Neural progenitor cell (in vitro differentiated cells): ENCODE data around the gene CENPVL3. TPM values are rescaled to one million over a fixed set of nuclear protein-coding genes. Genes with fewer than 3 reads are reported as not detected.
A peak's percentile ranks its signal among the peaks of the same experiment; 100 is the strongest.

Source experiments
- DNase-seq: peaks from one replicate; pipeline ENCODE4 v3.0.0-alpha.2; 2016; ENCODE audit warnings: low spot score
- H2AFZ ChIP-seq: fragments of 200-600 bp; sonication (generic); replicated peaks from 2 replicates; pipeline ENCODE4 v1.6.1; 2016; ENCODE audit warnings: antibody characterized with exemption
- H3F3A ChIP-seq: fragments of 200-600 bp; sonication (generic); 2 replicates; pipeline ENCODE4 v1.6.1; 2016; ENCODE audit warnings: antibody characterized with exemption, low read depth
- H3K27ac ChIP-seq: fragments of 200-600 bp; sonication (generic); 2 replicates; pipeline ENCODE4 v1.5.1; 2016; ENCODE audit warnings: mild to moderate bottlenecking
- H3K27me3 ChIP-seq: fragments of 200-600 bp; sonication (generic); 2 replicates; pipeline ENCODE4 v1.6.1; 2016; ENCODE audit warnings: mild to moderate bottlenecking, moderate library complexity
- H3K36me3 ChIP-seq: fragments of 200-600 bp; sonication (generic); 2 replicates; pipeline ENCODE4 v1.5.1; 2016
- H3K4me1 ChIP-seq: fragments of 200-600 bp; sonication (generic); 2 replicates; pipeline ENCODE4 v1.6.1; 2016; ENCODE audit warnings: mixed run types
- H3K4me2 ChIP-seq: fragments of 200-600 bp; sonication (generic); 2 replicates; pipeline ENCODE4 v1.6.1; 2016
- H3K4me3 ChIP-seq: fragments of 200-600 bp; sonication (generic); 2 replicates; pipeline ENCODE4 v1.5.1; 2016
- H3K79me2 ChIP-seq: fragments of 200-600 bp; sonication (generic); 2 replicates; pipeline ENCODE4 v1.6.1; 2016; ENCODE audit warnings: low read depth
- H3K9ac ChIP-seq: fragments of 200-600 bp; sonication (generic); 2 replicates; pipeline ENCODE4 v1.6.1; 2016
- H3K9me3 ChIP-seq: fragments of 200-600 bp; sonication (generic); 2 replicates; pipeline ENCODE4 v1.5.1; 2016; ENCODE audit warnings: low read depth
- H4K20me1 ChIP-seq: fragments of 200-600 bp; sonication (generic); 2 replicates; pipeline ENCODE4 v1.6.1; 2016; ENCODE audit warnings: low read depth
- H3K27ac Mint-ChIP-seq: 3 replicates; pipeline ENCODE4 v1.8.0; 2021; ENCODE audit warnings: mixed read lengths
- H3K27me3 Mint-ChIP-seq: 2 replicates; pipeline ENCODE4 v1.8.0; 2022; ENCODE audit warnings: low read depth, mild to moderate bottlenecking, inconsistent platforms, moderate library complexity, mixed read lengths; ENCODE audit not compliant: insufficient read depth
- H3K36me3 Mint-ChIP-seq: 3 replicates; pipeline ENCODE4 v1.8.0; 2021; ENCODE audit warnings: mixed read lengths
- H3K4me1 Mint-ChIP-seq: 3 replicates; pipeline ENCODE4 v1.8.0; 2021; ENCODE audit warnings: mixed read lengths
- H3K4me3 Mint-ChIP-seq: 3 replicates; pipeline ENCODE4 v1.8.0; 2021; ENCODE audit warnings: mild to moderate bottlenecking, moderate library complexity, mixed read lengths
- H3K9me3 Mint-ChIP-seq: 3 replicates; pipeline ENCODE4 v1.8.0; 2020; ENCODE audit warnings: mixed read lengths
- CTCF ChIP-seq: fragments of 200-600 bp; sonication (generic); IDR thresholded peaks from 2 replicates; pipeline ENCODE4 v1.5.1; 2017; ENCODE audit warnings: antibody characterized with exemption, mild to moderate bottlenecking
- EZH2 ChIP-seq: fragments of 200-600 bp; sonication (generic); IDR thresholded peaks from 2 replicates; pipeline ENCODE4 v1.6.1; 2017; ENCODE audit warnings: antibody characterized with exemption, mild to moderate bottlenecking, moderate library complexity
- EZH2phosphoT487 ChIP-seq: fragments of 200-600 bp; sonication (generic); IDR thresholded peaks from 2 replicates; pipeline ENCODE4 v1.6.1; 2017; ENCODE audit warnings: antibody characterized with exemption
- total RNA-seq: library from RNA; depleted of rRNA; stranded (reverse); fragments of >200 nt; gene quantifications from 2 replicates; pipeline ENCODE4 v1.2.3, GENCODE V29; 2015; ENCODE audit warnings: low replicate concordance

Gene CENPVL3
- total RNA-seq, 1 donor from 2014 or later: 4.6 TPM

- Histone ChIP-seq H3K9me3 (peaks cover 4% of the 10 kb centered on the region), H3F3A (no peaks in the 10 kb centered on the region), H3K4me1 (no peaks in the 10 kb centered on the region), H3K27ac (no peak overlapping the region), H3K9ac (no peak overlapping the region), H3K27me3 (peaks cover 27% of the 10 kb centered on the region), H3K4me3 (no peak overlapping the region), H2AFZ (no peak overlapping the region), H3K4me2 (no peak overlapping the region), H3K36me3 (no peaks in the 10 kb centered on the region), H4K20me1 (no peaks in the 10 kb centered on the region), H3K79me2 (no peaks in the 10 kb centered on the region)
- peak; percentile 72 for TF ChIP-seq CTCF
- no peak for TF ChIP-seq EZH2phosphoT487
- H3K27me3 Mint-ChIP-seq: peaks cover 5% of the 10 kb centered on the region
- H3K4me1 Mint-ChIP-seq: peaks cover 5% of the 10 kb centered on the region
- H3K36me3 Mint-ChIP-seq: no peaks in the 10 kb centered on the region
- DNase-seq: peak; percentile 56
- H3K27ac Mint-ChIP-seq: no peak overlapping the region
- peaks cover 5% of the 10 kb centered on the region for H3K9me3 Mint-ChIP-seq
- H3K4me3 Mint-ChIP-seq: no peak overlapping the region
These were observed 4.2 kb downstream of the CENPVL3 start for GRCh38 chrX:51614353-51615012.

- H4K20me1 ChIP-seq: no peaks in the 10 kb centered on the region
- Mint-ChIP-seq H3K4me3 (no peak overlapping the region), H3K4me1 (no peaks in the 10 kb centered on the region), H3K9me3 (peaks cover 2% of the 10 kb centered on the region), H3K27me3 (peaks cover 4% of the 10 kb centered on the region), H3K27ac (no peak overlapping the region), H3K36me3 (no peaks in the 10 kb centered on the region)
- H3K36me3 ChIP-seq: no peaks in the 10 kb centered on the region
- no peak overlapping the region for H2AFZ ChIP-seq
- DNase-seq: no peak
- no peak overlapping the region for H3K27ac ChIP-seq
- H3K4me1 ChIP-seq: no peaks in the 10 kb centered on the region
- H3K4me2 ChIP-seq: no peak overlapping the region
- peaks cover 4% of the 10 kb centered on the region for H3K9me3 ChIP-seq
- H3K9ac ChIP-seq: no peak overlapping the region
- H3F3A ChIP-seq: no peaks in the 10 kb centered on the region
- H3K27me3 ChIP-seq: no peaks in the 10 kb centered on the region
- H3K4me3 ChIP-seq: no peak overlapping the region
- TF ChIP-seq EZH2phosphoT487 (no peak), EZH2 (no peak), CTCF (no peak)
- no peaks in the 10 kb centered on the region for H3K79me2 ChIP-seq
These were observed 9.9 kb downstream of the CENPVL3 start for GRCh38 chrX:51608766-51609165.

- Mint-ChIP-seq H3K4me3 (no peak overlapping the region), H3K27me3 (peaks cover 4% of the 10 kb centered on the region), H3K27ac (no peak overlapping the region), H3K9me3 (peaks cover 2% of the 10 kb centered on the region), H3K4me1 (no peaks in the 10 kb centered on the region), H3K36me3 (no peaks in the 10 kb centered on the region)
- TF ChIP-seq CTCF: no peak
- no peak for TF ChIP-seq EZH2phosphoT487
- TF ChIP-seq EZH2: no peak
- H3K27ac ChIP-seq: no peak overlapping the region
- no peaks in the 10 kb centered on the region for H4K20me1 ChIP-seq
- no peaks in the 10 kb centered on the region for H3K79me2 ChIP-seq
- H3K9ac ChIP-seq: no peak overlapping the region
- H3K27me3 ChIP-seq: no peaks in the 10 kb centered on the region
- no peaks in the 10 kb centered on the region for H3K4me1 ChIP-seq
- H3K4me2 ChIP-seq: no peak overlapping the region
- no peaks in the 10 kb centered on the region for H3F3A ChIP-seq
- DNase-seq: no peak
- H3K9me3 ChIP-seq: peaks cover 4% of the 10 kb centered on the region
- no peaks in the 10 kb centered on the region for H3K36me3 ChIP-seq
- no peak overlapping the region for H3K4me3 ChIP-seq
- H2AFZ ChIP-seq: no peak overlapping the region
These were observed 10.6 kb downstream of the CENPVL3 start for GRCh38 chrX:51608126-51608525.
